ENCODE results near the gene KCTD19.
A peak's percentile ranks its signal among the peaks of the same experiment; 100 is the strongest.

Gene KCTD19

DNA sequence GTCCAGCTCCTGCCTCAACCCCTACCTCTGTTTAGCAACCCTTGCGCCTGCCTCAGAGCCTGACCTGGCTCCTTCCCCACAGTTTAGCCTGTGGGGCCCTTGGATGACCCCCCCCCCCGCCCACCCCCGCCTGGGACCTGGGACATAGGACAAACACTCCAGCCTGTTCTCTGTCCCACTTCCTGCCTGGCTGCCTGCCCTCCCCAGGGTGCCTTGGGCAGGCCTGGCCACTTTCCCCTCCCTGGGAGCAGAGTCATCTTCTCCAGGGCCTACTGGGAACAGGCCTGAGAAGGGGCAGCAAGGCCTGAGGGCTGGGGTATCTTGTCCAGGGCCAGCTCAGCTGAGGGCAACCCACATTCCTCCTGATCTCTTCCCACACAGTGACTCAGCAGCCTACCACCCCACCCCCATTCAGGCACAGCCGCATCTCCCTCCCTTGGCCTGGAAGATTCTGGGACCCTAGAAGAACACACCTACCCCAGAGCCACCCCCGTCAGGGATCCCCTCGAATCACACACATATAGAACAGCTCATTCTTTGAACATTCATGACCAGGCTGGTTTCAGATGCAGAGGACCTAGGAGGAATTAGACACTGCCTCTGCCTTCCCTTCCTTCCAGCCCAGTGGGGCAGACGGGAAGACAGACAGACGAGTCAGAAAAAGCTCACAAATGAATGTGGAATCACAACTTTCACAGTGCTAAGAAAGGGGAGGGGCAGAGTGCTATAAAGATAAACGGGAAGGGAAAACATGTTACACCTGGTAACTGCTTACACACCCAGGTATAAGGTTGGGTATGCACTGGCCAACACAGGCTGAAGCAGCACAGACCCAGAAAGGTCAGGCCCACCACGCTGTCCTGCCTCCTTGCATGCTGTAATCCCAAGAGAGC is 85.3 kb downstream of the KCTD19 start:
- peak; percentile 58 for ATAC-seq

GRCh38 chr16:67240506-67240905 is 86.0 kb downstream of the KCTD19 start:
- ATAC-seq: no peak
- TF ChIP-seq OSR1 (CRISPR knock-in tag; IDR thresholded peaks at IDR 0.05) (no peak), TSHZ2 (CRISPR knock-in tag; IDR thresholded peaks at IDR 0.05) (no peak), ZFP30 (CRISPR knock-in tag; IDR thresholded peaks at IDR 0.05) (no peak), CSDC2 (CRISPR knock-in tag; IDR thresholded peaks at IDR 0.05) (no peak), ZFP3 (CRISPR knock-in tag; IDR thresholded peaks at IDR 0.05) (no peak), PPARA (CRISPR knock-in tag; IDR thresholded peaks at IDR 0.05; ENCODE audit: borderline replicate concordance) (no peak), GLIS3 (CRISPR knock-in tag; IDR thresholded peaks at IDR 0.05) (no peak), PATZ1 (CRISPR knock-in tag; IDR thresholded peaks at IDR 0.05; ENCODE audit: borderline replicate concordance) (no peak), ARNTL (CRISPR knock-in tag; IDR thresholded peaks at IDR 0.05; ENCODE audit: borderline replicate concordance, low read depth) (no peak), ZC3H10 (CRISPR knock-in tag; IDR thresholded peaks at IDR 0.05) (no peak), ZNF70 (CRISPR knock-in tag; IDR thresholded peaks at IDR 0.05) (no peak), ESRRG (CRISPR knock-in tag; IDR thresholded peaks at IDR 0.05) (no peak), TOX (CRISPR knock-in tag; IDR thresholded peaks at IDR 0.05; ENCODE audit: borderline replicate concordance) (no peak)

More for the DNA sequence above, 85.3 kb downstream of the KCTD19 start:
- TF ChIP-seq BACH2 (CRISPR knock-in tag; IDR thresholded peaks at IDR 0.05; ENCODE audit: borderline replicate concordance): no peak
- peak; percentile 69 for TF ChIP-seq ZFP3 (CRISPR knock-in tag; IDR thresholded peaks at IDR 0.05)

Data from SK-N-SH treated with all-trans-retinoic acid at 6 μM for 48 hours (cell line).